ENCODE measurements around the gene TIMM44.
A peak's percentile ranks its signal among the peaks of the same experiment; 100 is the strongest.

GRCh38 chr19:7917267-7918061 lies 26.0 kb downstream of the TIMM44 start:
- TF ChIP-seq, protein P1, sequence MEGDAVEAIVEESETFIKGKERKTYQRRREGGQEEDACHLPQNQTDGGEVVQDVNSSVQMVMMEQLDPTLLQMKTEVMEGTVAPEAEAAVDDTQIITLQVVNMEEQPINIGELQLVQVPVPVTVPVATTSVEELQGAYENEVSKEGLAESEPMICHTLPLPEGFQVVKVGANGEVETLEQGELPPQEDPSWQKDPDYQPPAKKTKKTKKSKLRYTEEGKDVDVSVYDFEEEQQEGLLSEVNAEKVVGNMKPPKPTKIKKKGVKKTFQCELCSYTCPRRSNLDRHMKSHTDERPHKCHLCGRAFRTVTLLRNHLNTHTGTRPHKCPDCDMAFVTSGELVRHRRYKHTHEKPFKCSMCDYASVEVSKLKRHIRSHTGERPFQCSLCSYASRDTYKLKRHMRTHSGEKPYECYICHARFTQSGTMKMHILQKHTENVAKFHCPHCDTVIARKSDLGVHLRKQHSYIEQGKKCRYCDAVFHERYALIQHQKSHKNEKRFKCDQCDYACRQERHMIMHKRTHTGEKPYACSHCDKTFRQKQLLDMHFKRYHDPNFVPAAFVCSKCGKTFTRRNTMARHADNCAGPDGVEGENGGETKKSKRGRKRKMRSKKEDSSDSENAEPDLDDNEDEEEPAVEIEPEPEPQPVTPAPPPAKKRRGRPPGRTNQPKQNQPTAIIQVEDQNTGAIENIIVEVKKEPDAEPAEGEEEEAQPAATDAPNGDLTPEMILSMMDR (IDR thresholded peaks at IDR 0.05) = peak; percentile 14 to 43 (median 30)
- TF ChIP-seq POLR2A (IDR thresholded peaks at IDR 0.05) = no peak

All from tibial nerve (tissue), 3 donors.